ENCODE results near the gene WDR91.

DNA sequence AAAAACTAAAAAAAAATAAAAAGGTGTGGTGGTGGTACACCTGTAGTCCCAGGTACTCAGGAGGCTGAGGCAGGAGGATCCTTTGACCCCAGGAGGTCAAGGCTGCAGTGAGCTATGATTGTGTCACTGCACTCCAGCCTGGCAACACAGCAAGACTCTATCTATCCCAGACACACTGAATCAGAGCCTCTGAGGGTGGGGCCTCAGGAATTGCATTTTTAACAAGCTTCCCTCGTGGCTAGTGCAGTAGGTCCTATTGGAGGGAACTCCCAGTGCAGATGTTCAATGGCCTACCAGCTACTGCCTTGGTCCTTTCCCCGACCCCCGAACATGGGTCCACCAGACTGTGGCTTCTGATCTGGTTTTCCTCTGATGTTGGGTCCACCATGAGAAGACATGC, 37.2 kb upstream of the WDR91 start:
- TF ChIP-seq, protein P1, sequence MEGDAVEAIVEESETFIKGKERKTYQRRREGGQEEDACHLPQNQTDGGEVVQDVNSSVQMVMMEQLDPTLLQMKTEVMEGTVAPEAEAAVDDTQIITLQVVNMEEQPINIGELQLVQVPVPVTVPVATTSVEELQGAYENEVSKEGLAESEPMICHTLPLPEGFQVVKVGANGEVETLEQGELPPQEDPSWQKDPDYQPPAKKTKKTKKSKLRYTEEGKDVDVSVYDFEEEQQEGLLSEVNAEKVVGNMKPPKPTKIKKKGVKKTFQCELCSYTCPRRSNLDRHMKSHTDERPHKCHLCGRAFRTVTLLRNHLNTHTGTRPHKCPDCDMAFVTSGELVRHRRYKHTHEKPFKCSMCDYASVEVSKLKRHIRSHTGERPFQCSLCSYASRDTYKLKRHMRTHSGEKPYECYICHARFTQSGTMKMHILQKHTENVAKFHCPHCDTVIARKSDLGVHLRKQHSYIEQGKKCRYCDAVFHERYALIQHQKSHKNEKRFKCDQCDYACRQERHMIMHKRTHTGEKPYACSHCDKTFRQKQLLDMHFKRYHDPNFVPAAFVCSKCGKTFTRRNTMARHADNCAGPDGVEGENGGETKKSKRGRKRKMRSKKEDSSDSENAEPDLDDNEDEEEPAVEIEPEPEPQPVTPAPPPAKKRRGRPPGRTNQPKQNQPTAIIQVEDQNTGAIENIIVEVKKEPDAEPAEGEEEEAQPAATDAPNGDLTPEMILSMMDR (IDR thresholded peaks at IDR 0.05; ENCODE audit: low read length): no peak
- no peak for TF ChIP-seq EZH2 (IDR thresholded peaks at IDR 0.05; ENCODE audit: borderline replicate concordance, low read length)

Measured in OCI-LY1 (cell line).